Lower lobe of right lung (tissue), 2 donors: ENCODE results near the gene SPG21. TPM values are rescaled to one million over a fixed set of nuclear protein-coding genes. Genes with fewer than 3 reads are reported as not detected.

Source experiments
- ATAC-seq, 2 donors: fragments of 200-7000 bp; cut with Tn5 transposase; one replicate each; pipeline ENCODE4 v1.9.1; 2020 to 2022; ENCODE audit warnings: mild to moderate bottlenecking in 2 of 2, moderate library complexity in 2 of 2
- DNase-seq: peaks from one replicate; pipeline ENCODE4 v3.0.0-alpha.2; 2020
- H3K27ac ChIP-seq: fragments of 200-600 bp; one replicate; pipeline ENCODE4 v1.8.0; 2022
- H3K27me3 ChIP-seq: fragments of 200-600 bp; one replicate; pipeline ENCODE4 v1.8.0; 2022; ENCODE audit warnings: low read depth
- H3K36me3 ChIP-seq: fragments of 200-600 bp; one replicate; pipeline ENCODE4 v1.8.0; 2022; ENCODE audit warnings: mild to moderate bottlenecking
- H3K4me1 ChIP-seq: fragments of 200-600 bp; one replicate; pipeline ENCODE4 v1.8.0; 2022
- H3K4me3 ChIP-seq: fragments of 200-600 bp; one replicate; pipeline ENCODE4 v1.8.0; 2022; ENCODE audit warnings: mild to moderate bottlenecking
- H3K9me3 ChIP-seq: fragments of 200-600 bp; one replicate; pipeline ENCODE4 v1.8.0; 2022
- CTCF ChIP-seq: fragments of 200-600 bp; IDR thresholded peaks from one replicate; pipeline ENCODE4 v1.8.0; 2022; ENCODE audit warnings: antibody characterized with exemption, mild to moderate bottlenecking
- intact Hi-C: fragments of 100-400 bp; cut with DNase I; formaldehyde crosslinking; loops from one replicate; pipeline ENCODE4 v1.11.0; 2022
- total RNA-seq: library from RNA; stranded (reverse); fragmentation: NEBNext Ultra II Directional; extraction: Animal tissue kit (Norgen Biotek cat#: 25700); gene quantifications from one replicate; pipeline ENCODE4 v1.2.1, GENCODE V29; 2021
- donor health status: DM: no; HTN: yes; CAD: no; lungs with severe emphysema.

SPG21 gene
- total RNA-seq, 1 donor from 2014 or later = 110 TPM

GRCh38 chr15:64930778-64931371, 58.8 kb downstream of the SPG21 start:
- no peak for ATAC-seq
- no peaks in the 10 kb centered on the region for H3K4me1 ChIP-seq
- H3K4me3 ChIP-seq = no peak overlapping the region
- no peak for TF ChIP-seq CTCF
- no peak for DNase-seq
- no peak overlapping the region for H3K27ac ChIP-seq
- H3K9me3 ChIP-seq = no peaks in the 10 kb centered on the region
- no peaks in the 10 kb centered on the region for H3K27me3 ChIP-seq
- intact Hi-C loops = no loop called here
- H3K36me3 ChIP-seq = peaks cover 10% of the 10 kb centered on the region

DNA sequence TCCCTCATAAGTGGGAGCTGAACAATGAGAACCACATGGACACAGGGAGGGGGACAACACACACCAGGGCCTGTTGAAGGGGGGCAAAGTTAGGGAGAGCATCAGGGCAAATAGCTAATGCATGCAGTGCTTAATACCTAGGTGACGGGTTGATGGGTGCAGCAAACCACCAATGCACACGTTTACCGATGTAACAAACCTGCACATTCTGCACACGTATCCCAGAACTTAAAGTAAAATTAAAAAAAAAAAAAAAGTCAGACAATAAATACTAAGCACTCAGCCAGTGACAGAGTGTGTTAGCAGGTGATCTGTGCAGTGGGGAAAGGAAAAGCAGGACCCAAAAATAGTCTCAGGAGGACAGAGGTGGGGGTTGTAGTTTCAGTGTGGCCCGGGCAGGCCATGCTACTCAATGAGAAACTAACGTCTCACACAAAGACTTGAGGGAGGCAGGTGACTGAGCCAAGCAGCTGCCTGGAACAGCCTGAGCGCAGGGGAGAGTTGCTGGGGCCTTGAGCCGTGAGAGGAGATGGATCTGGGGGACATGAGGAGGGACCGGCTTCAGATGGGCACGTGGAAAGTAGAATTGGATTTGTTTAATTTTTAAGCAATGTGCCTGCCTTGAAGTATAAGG, 59.6 kb downstream of the SPG21 start:
- H3K27me3 ChIP-seq = no peaks in the 10 kb centered on the region
- no peaks in the 10 kb centered on the region for H3K4me1 ChIP-seq
- no peaks in the 10 kb centered on the region for H3K9me3 ChIP-seq
- H3K4me3 ChIP-seq = no peak overlapping the region
- TF ChIP-seq CTCF = no peak
- DNase-seq = no peak
- intact Hi-C loops = no loop called here
- H3K36me3 ChIP-seq = peaks cover 10% of the 10 kb centered on the region
- no peak for ATAC-seq
- H3K27ac ChIP-seq = no peak overlapping the region

DNA sequence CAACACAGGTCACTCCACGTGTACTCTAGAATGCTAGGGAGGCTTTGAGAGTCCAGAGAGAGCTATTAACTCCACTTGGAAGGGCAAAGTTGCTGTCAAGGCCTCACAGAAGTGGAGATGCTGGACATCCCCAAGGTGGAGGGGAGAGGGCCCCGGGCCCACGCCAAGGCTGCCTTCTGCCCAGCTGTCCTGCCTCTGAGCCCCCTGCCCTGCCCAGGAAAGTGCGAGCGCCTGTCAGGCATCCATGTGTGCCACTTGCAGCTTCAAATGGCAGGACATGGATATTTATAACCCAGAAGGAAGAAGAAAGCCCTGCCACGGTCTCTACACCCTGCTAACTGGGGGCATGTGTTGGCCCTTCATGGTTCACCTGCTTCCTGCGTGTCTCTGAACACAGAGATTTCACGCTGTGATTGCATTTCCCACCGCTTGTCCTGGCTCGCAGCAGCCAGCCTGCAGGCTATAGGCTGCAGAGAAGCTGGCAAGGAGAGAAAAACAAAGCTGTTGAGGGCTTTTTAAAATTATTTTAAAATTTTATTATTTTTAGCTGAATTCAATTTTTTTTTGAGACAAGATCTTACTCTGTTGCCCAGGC, 61.0 kb downstream of the SPG21 start:
- intact Hi-C loops = no loop called here
- H3K36me3 ChIP-seq = peaks cover 10% of the 10 kb centered on the region
- H3K4me1 ChIP-seq = no peaks in the 10 kb centered on the region
- no peak for DNase-seq
- H3K9me3 ChIP-seq = no peaks in the 10 kb centered on the region
- no peak overlapping the region for H3K27ac ChIP-seq
- no peaks in the 10 kb centered on the region for H3K27me3 ChIP-seq
- ATAC-seq = no peak
- no peak for TF ChIP-seq CTCF
- H3K4me3 ChIP-seq = no peak overlapping the region

DNA sequence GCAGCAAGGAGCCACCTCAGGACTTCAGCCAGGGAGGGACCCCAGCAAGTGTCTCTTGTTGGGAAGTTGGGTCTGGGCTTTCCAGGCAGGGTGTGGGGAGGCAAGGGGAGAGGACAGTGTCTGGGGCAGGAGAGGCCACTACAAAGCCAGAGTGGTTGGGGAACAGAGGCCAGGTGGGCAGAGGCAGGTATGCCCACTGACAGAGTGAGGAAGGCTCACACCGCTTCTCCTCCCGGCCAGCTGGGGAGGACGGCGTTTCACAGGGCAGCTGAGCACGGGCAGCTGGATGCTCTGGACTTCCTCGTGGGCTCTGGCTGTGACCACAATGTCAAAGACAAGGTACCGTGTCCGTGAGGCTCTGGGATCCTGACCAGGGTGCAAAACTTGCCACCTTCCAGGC, 63.1 kb downstream of the SPG21 start:
- intact Hi-C loops = no loop called here

More for the DNA sequence above, 63.1 kb downstream of the SPG21 start:
- ATAC-seq (no peak), DNase-seq (no peak)
- H3K4me3 ChIP-seq = no peak overlapping the region
- no peak overlapping the region for H3K27ac ChIP-seq
- H3K36me3 ChIP-seq = peaks cover 5% of the 10 kb centered on the region
- no peaks in the 10 kb centered on the region for H3K27me3 ChIP-seq
- no peaks in the 10 kb centered on the region for H3K4me1 ChIP-seq
- H3K9me3 ChIP-seq = no peaks in the 10 kb centered on the region
- TF ChIP-seq CTCF = no peak
